GM19351 (cell line): ENCODE results near the gene GBP2.

Experiments used
- ATAC-seq: cut with Tn5 transposase; IDR thresholded peaks from one replicate; pipeline ENCODE4 v1.9.1; 2021; ENCODE audit warnings: mild to moderate bottlenecking, moderate library complexity; ENCODE audit not compliant: unreplicated experiment

GBP2 gene

DNA sequence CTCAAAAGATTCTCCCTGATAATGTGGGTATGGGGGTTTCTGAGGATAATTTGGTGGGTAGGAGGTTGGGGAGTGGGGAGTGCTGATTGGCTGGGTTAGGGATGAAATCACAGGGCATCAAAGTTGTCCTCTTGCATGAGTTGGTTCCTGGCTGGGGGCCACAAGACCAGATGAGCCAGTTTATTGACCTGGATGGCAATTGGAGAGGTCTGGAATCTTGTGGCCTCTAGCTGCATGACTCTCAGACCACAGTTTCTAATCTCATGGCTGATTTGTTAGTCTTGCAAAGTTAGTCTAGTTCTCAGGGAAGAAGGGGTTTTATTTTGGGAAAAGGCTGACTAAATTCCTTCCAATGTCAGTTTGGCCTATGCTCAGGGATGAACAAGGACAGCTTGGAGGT lies 57.6 kb downstream of the GBP2 start:
- ATAC-seq = no peak

DNA sequence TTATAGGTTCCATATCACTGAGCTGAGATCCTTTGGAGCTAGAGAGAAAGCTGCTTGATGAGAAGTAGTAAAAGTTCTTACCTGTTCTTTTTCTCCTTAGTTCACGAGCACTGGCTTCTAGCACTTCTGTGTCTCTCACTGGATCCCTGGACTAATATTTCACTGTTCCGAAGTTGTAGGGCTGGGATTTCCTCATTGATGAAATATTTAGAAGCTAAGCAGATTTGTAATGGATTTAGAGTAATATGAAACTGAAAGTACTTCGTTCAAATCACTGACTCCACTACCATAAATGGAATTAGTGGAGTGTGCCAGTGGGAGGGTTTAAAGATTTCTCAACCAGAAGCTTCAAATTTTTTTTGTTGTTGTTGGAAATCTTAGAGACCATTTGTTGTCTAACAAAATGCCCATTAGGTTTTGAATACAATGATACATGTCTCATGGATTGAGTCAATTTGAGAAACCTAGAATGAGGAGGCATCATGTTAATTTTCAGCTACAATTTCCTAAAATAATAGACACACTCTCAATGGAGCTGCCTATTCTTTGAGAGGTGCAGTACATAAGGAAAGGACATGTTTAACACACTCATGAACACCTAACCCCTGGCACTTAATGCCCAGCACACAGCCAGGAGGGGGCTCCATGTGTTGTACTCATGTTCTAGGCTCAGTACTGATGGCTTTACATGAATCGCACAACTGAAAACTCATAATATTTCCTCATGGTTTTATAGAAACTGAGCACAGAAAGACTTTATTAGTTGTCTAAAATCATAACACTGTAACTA lies 60.6 kb downstream of the GBP2 start, which contains the start of gene GBP1:
Gene GBP1, minus strand, starts transcription at position 130 of the 790 bp plus-strand sequence. CDS start 1,974 bp downstream, outside the sequence.
- peak; percentile 72 for ATAC-seq

DNA sequence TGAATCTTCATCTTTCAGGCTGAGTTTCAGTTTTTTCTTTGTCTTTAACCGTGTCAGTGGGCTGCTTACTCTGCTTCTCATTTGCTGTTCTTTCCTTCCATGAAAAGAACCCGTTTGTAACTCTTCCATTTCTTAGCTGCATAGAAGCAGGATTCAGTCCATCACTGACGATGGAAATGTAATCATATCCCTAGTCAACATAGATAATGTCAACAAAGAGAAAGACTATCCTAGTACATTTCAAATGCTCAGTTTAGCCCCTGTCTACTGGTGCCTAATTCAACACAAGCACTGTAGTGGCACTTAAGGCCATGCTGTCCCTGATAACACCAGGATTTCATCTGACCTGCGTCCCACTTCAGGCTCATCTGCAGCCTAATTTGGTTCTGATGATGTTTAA lies 61.3 kb downstream of the GBP2 start:
- ATAC-seq = peak; percentile 50

DNA sequence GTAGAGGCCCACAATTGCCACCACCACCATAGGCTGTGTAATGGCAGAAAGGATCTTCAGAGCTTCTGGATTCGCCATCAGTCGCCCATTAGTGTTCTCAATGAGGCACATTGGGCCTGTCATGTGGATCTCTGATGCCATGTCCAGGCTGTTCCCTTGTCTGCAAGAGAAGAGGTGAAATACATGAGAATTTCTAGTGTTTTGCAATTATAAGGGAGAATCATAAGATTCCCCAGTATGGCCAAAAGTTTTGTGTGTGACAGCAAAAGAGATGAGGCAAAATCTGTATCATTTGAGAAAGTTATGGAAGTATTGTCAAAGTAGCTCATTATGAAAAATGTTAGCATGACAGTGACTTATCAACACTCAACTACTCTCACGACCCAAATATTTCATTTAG lies 62.8 kb downstream of the GBP2 start:
- no peak for ATAC-seq

DNA sequence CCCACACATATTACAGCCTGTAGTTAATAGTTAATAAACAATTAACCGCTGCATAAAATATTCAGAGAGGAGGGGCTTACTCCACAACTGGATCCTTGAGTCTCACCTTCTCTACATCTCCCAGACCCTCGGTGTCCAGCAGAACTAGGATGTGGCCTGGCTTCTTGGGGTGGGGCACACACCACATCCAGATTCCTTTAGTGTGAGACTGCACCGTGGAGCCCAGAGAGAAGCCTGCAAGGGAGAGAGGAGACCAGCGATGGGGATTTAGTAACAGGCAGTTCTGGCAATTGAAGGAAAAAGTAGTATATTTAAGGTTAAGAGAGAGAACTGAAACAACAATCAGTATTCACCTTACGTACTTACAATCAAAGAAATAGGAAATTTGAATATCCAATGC lies 65.8 kb downstream of the GBP2 start:
- no peak for ATAC-seq
